Esophagus muscularis mucosa (tissue), 4 donors: ENCODE results near the gene PLOD1.
"Not testable (repeated sequence)": the region's sequence is repeated elsewhere in the genome, so short reads cannot be mapped to it uniquely, and the experiment has no call there.

Experiments used
- EP300 ChIP-seq: sonication (generic); formaldehyde crosslinking; IDR thresholded peaks from one replicate; pipeline ENCODE4 v1.6.1; 2017; ENCODE audit warnings: antibody characterized with exemption
- POLR2A ChIP-seq: fragments of 450-650 bp; IDR thresholded peaks from one replicate; pipeline ENCODE4 v1.6.1; 2017; ENCODE audit warnings: antibody characterized with exemption, moderate library complexity, mild to moderate bottlenecking, low read depth
- POLR2AphosphoS5 ChIP-seq, 2 donors: sonication (generic); formaldehyde crosslinking; IDR thresholded peaks; one replicate each; pipeline ENCODE4 v1.6.1; 2017; ENCODE audit warnings: antibody characterized with exemption in 2 of 2
- TF ChIP-seq, protein P1 (sequence below), 3 experiments: fragments of 200-600 bp in 2 of 3; fragments of 450-650 bp in 1 of 3; sonication (generic) in 2 of 3; IDR thresholded peaks; one replicate each; pipeline ENCODE4 v1.5.1; 2017 to 2019; ENCODE audit warnings: antibody characterized with exemption in 3 of 3, mild to moderate bottlenecking in 2 of 3, moderate library complexity in 1 of 3

DNA sequence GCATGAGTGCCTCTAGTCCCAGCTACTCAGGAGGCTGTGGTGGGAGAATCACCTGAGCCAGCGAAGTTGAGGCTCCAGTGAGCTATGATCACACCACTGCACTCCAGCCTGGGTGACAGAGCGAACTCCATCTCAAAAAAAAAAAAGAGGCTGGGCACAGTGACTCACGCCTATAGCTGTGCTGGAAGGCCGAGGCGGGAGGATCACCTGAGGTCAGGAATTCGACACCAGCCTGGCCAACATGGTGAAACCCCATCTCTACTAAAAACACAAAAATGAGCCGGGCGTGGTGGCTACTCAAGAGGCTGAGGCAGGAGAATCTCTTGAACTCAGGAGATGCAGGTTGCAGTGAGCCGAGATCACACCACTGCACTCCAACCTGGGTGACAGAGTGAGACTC, 33.1 kb upstream of the PLOD1 start:
- TF ChIP-seq, protein P1, sequence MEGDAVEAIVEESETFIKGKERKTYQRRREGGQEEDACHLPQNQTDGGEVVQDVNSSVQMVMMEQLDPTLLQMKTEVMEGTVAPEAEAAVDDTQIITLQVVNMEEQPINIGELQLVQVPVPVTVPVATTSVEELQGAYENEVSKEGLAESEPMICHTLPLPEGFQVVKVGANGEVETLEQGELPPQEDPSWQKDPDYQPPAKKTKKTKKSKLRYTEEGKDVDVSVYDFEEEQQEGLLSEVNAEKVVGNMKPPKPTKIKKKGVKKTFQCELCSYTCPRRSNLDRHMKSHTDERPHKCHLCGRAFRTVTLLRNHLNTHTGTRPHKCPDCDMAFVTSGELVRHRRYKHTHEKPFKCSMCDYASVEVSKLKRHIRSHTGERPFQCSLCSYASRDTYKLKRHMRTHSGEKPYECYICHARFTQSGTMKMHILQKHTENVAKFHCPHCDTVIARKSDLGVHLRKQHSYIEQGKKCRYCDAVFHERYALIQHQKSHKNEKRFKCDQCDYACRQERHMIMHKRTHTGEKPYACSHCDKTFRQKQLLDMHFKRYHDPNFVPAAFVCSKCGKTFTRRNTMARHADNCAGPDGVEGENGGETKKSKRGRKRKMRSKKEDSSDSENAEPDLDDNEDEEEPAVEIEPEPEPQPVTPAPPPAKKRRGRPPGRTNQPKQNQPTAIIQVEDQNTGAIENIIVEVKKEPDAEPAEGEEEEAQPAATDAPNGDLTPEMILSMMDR (IDR thresholded peaks at IDR 0.05) = not testable (repeated sequence)
- TF ChIP-seq POLR2A; POLR2AphosphoS5 (IDR thresholded peaks at IDR 0.05); EP300: not testable (repeated sequence)
